Duodenal mucosa (tissue), 2 donors: ENCODE data around the gene STX8.
"Not testable (repeated sequence)": the region's sequence is repeated elsewhere in the genome, so short reads cannot be mapped to it uniquely, and the experiment has no call there.

ENCODE experiments used
- H3K27ac ChIP-seq: one replicate; pipeline ENCODE4 v1.7.0; 2013; ENCODE audit warnings: low read depth, low read length
- H3K27me3 ChIP-seq, 2 donors: one replicate each; pipeline ENCODE4 v1.7.0; 2013; ENCODE audit warnings: low read length in 2 of 2, control low read depth in 1 of 2; ENCODE audit not compliant: insufficient read depth in 2 of 2, control insufficient read depth in 1 of 2
- H3K36me3 ChIP-seq, 2 donors: one replicate each; pipeline ENCODE4 v1.7.0; 2013; ENCODE audit warnings: low read length in 2 of 2, control low read depth in 1 of 2; ENCODE audit not compliant: insufficient read depth in 2 of 2, control insufficient read depth in 1 of 2
- H3K4me1 ChIP-seq, 2 donors: one replicate each; pipeline ENCODE4 v1.7.0; 2013; ENCODE audit warnings: low read length in 2 of 2, control low read depth in 1 of 2; ENCODE audit not compliant: insufficient read depth in 2 of 2, control insufficient read depth in 1 of 2
- H3K4me3 ChIP-seq, 2 donors: one replicate each; pipeline ENCODE4 v1.7.0; 2013; ENCODE audit warnings: low read length in 2 of 2, low read depth in 1 of 2
- H3K9ac ChIP-seq, 2 donors: one replicate each; pipeline ENCODE4 v1.7.0; 2013; ENCODE audit warnings: low read length in 2 of 2, low read depth in 1 of 2
- H3K9me3 ChIP-seq, 2 donors: one replicate each; pipeline ENCODE4 v1.7.0; 2013; ENCODE audit warnings: low read length in 2 of 2, control low read depth in 1 of 2; ENCODE audit not compliant: control insufficient read depth in 1 of 2

Gene STX8, protein sequence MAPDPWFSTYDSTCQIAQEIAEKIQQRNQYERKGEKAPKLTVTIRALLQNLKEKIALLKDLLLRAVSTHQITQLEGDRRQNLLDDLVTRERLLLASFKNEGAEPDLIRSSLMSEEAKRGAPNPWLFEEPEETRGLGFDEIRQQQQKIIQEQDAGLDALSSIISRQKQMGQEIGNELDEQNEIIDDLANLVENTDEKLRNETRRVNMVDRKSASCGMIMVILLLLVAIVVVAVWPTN

DNA sequence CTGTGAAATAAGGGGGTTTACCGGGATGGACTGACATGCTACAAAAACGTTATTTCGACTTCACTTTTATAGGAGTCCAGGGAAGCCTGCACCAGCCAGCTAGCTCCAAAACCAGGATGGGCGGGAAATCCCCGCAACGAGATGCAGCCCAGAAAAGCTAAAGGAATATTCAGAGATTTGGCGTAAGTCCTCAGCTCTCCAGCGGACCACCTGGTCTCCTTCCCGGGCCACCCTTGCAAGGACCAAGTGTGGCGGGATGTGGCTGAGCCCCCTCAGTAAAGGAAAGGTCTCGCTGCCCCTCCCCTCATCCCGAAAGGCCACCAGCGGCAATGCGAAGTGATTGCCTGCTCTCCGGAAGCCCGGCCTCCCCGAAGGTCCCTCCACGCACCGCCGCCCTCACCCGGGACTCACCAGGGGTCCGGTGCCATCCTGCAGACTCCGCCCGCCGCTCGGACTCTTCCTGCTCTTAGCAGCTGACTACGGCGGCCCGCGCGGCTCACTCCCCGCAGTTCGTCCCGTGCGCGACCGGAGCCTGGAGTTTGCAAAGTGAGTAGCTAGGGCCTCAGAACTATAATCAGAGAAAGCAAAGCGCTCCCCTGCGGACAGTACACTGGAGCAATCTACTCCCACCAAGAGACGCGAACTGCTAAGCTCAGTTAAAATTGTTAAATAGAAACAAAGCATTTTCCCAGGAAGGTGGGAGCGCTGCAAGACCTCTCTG lies at the start of gene STX8:
Gene STX8, minus strand, starts transcription at position 440 of the 721 bp plus-strand sequence. Its CDS starts 12 bp downstream, at position 428.
- Histone ChIP-seq H3K9me3 (no peaks in the 10 kb centered on the region), H3K36me3 (no peaks in the 10 kb centered on the region), H3K27me3 (no peaks in the 10 kb centered on the region), H3K9ac (peak within 1 kb of the TSS; percentile 80 to 84), H3K4me3 (peak within 1 kb of the TSS; percentile 97 to 98), H3K4me1 (peaks cover 11 to 18% of the 10 kb centered on the region in 2 donors), H3K27ac (no peak within 1 kb of the TSS)

DNA sequence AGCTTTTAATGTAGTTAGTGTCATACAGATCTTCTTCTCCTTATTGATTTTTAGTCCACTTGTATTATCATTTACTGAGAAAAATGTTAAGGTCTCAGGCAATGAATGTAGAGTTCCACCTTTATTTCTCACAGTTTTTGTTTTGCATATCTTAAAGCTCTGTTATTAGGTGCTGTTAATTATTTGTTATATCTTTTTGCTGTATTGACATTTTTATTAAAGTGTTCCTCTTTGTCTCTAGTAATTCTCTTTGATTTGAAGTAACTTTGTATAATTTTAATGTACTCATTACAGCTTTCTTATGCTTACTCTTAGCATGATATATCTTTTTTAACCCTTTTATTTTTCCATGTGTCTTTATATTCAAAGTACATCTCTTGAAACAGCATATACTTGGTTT lies 47.3 kb upstream of the STX8 start:
- no peak overlapping the region for H3K27ac ChIP-seq
- no peak overlapping the region for H3K4me3 ChIP-seq
- H3K27me3 ChIP-seq: no peaks in the 10 kb centered on the region
- no peak overlapping the region for H3K9ac ChIP-seq
- H3K4me1 ChIP-seq: no peaks in the 10 kb centered on the region
- no peaks in the 10 kb centered on the region for H3K36me3 ChIP-seq
- H3K9me3 ChIP-seq: peaks cover 3 to 4% of the 10 kb centered on the region in 2 donors

DNA sequence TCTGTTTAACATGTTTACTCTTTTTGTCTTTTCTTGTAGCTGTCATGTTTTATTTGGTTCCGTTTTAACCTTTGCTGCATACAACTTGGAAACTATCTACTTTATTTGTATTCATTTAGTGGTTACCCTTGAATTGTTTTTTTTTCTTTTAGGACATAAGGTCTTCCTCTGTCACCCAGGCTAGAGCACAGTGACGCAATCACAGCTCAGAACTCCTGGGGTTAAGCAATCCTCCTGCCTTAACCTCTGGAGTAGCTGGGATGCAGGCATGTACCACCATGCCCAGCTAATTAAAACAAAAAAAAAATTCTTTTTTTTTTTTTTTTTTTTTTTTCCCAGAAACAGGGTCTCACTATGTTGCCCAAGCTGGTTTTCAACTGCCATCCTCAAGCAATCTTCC lies 39.9 kb upstream of the STX8 start:
- Histone ChIP-seq H3K4me1 (no peaks in the 10 kb centered on the region), H3K27me3 (no peaks in the 10 kb centered on the region), H3K36me3 (no peaks in the 10 kb centered on the region), H3K9ac (no peak overlapping the region), H3K27ac (no peak overlapping the region), H3K9me3 (no peaks in the 10 kb centered on the region), H3K4me3 (no peak overlapping the region)

DNA sequence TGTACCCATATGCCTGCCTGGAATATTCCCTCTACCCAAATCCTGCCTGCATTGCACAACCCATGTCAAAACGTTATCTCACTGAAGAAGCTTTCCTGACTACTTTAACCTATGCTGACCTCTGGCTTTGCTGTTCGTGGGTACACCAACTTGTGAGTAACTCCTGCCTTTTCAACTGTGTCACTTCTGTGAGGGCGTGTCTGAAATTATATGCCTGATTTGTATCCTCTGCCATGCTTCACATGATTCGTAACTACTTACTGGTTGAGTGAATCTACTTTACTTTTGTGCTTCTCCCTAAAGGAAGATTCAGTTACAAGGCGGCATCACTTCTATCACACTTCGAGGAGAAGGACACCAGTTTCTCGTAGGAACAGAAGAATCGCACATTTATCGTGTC lies 36.4 kb upstream of the STX8 start:
- no peaks in the 10 kb centered on the region for H3K4me1 ChIP-seq
- no peak overlapping the region for H3K4me3 ChIP-seq
- no peaks in the 10 kb centered on the region for H3K9me3 ChIP-seq

DNA sequence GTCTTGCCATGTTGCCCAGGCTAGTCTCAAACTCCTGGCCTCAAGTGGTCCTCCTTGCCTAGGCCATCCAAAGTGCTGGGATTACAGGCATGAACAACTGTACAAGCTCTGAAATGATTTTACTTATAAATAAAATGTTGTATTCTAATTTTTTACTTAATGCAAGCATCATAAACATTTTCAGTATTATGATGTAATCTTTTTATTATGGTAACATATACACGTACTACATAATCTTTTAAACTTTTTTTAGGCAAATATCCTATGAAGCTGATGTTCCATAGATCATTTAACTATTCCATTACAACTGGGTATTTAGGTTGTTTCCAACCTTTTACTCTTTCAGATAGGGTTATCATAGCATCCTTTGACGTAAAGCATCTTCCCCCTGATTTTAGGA lies 35.9 kb upstream of the STX8 start:
- Histone ChIP-seq H3K36me3 (no peaks in the 10 kb centered on the region), H3K9me3 (no peaks in the 10 kb centered on the region), H3K27me3 (no peaks in the 10 kb centered on the region), H3K9ac (no peak overlapping the region), H3K4me3 (no peak overlapping the region), H3K4me1 (no peaks in the 10 kb centered on the region), H3K27ac (no peak overlapping the region)

More for the DNA sequence above, 36.4 kb upstream of the STX8 start:
- Histone ChIP-seq H3K27me3 (no peaks in the 10 kb centered on the region), H3K36me3 (no peaks in the 10 kb centered on the region), H3K27ac (no peak overlapping the region), H3K9ac (no peak overlapping the region)

DNA sequence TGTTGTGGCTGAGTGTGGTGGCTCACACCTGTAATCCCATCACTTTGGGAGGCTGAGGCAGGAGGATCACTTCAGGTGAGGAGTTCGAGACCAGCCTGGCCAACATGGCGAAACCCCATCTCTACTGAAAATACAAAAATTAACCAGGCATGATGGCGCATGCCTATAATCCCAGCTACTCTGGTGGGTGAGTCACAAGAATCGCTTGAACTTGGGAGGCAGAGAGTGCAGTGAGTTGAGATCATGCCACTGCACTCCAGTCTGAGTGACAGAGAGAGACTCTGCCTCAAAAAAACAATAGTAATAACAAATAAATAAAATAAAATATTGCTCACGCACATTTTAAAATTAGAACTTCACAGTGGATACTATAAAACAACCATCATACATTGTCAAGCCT lies 31.4 kb upstream of the STX8 start:
- H3K4me1 ChIP-seq, H3K9ac ChIP-seq, H3K27ac ChIP-seq, H3K27me3 ChIP-seq, H3K36me3 ChIP-seq, H3K4me3 ChIP-seq, H3K9me3 ChIP-seq: not testable (repeated sequence)

DNA sequence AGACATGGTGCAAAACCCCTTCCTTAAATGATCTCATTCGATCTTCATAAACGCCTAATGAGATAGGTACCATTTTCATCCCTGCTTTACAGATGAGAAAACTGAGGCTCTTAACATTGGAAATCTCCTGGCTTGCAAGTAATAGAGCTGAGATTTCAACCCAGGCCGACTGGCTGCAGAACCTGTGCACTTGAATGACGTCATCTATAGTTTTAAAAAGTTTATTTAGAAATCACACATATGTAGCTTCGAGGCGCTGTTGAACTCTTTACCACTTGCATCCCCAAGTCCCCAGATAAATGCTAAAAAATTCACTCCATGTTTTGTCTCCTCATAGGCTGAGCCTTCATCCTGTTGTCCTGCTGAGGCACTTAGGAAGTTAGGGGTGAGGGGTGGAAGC lies 30.8 kb upstream of the STX8 start:
- Histone ChIP-seq H3K36me3 (no peaks in the 10 kb centered on the region), H3K4me1 (no peaks in the 10 kb centered on the region), H3K9ac (no peak overlapping the region), H3K27me3 (no peaks in the 10 kb centered on the region), H3K9me3 (no peaks in the 10 kb centered on the region), H3K27ac (no peak overlapping the region), H3K4me3 (no peak overlapping the region)

DNA sequence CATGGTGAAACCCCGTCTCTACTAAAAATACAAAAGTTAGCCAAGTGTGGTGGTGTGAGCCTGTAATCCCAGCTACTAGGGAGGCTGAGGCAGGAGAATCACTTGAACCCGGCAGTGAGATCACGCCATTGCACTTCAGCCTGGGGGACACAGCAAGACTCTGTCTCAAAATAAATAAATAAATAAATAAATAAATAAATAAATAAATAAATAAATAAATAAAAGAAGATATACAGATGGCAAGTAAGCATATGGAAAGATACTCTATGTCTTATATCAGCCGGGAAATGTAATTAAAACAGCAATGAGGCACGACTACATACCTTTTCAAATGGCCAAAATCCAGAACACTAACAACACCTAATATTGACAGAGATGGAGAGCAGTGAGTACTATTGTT lies 29.0 kb upstream of the STX8 start:
- not testable (repeated sequence) for H3K27me3 ChIP-seq, H3K27ac ChIP-seq, H3K4me1 ChIP-seq

DNA sequence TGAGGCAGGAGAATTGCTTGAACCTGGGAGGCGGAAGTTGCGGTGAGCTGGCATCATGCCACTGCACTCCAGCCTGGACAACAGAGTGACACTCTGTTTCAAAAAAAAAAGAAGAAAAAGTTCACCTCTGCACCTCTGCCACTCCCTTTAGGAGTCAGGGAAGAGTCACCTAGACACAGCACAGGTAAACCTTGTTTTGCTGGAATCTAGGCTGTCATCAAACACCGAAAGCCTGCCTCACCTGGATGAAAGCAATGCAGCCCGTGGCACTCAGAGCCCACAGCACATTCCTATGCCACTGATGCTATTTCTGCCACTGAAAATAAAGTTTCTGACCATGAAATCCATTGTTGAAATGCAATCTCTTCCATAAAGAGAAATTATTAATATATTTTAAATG lies 23.0 kb upstream of the STX8 start:
- Histone ChIP-seq H3K9me3 (no peaks in the 10 kb centered on the region), H3K36me3 (no peaks in the 10 kb centered on the region), H3K4me3 (no peak overlapping the region), H3K9ac (no peak overlapping the region), H3K27me3 (no peaks in the 10 kb centered on the region), H3K4me1 (no peaks in the 10 kb centered on the region), H3K27ac (no peak overlapping the region)

More for the DNA sequence above, 29.0 kb upstream of the STX8 start:
- H3K9me3 ChIP-seq, H3K4me3 ChIP-seq, H3K9ac ChIP-seq, H3K36me3 ChIP-seq: not testable (repeated sequence)

DNA sequence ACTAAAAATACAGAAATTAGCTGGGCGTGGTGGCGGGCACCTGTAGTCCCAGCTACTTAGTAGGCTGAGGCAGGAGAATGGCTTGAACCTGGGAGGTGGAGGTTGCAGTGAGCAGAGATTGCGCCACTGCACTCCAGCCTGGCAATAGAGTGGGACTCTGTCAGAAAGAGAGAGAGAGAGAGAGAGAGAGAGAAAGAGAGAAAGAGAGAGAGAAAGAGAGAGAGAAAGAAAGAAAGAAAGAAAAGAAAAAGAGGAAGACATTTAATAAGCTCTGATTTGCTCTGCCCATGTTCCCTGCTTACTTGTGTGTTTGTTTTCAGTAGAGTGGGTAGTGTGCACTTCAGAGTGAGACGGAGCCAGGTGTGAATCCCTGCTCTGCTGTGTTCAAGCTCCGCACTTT lies 22.0 kb upstream of the STX8 start:
- not testable (repeated sequence) for H3K9me3 ChIP-seq, H3K9ac ChIP-seq, H3K27me3 ChIP-seq, H3K4me1 ChIP-seq, H3K27ac ChIP-seq, H3K36me3 ChIP-seq, H3K4me3 ChIP-seq
